GM12864 (cell line): ENCODE data around the gene PROKR1.

Experiments used
- DNase-seq: peaks from one replicate; pipeline ENCODE4 v3.0.0-alpha.2; 2011; ENCODE audit warnings: low read depth
- H3K4me3 ChIP-seq: 2 replicates; pipeline ENCODE4 v1.5.1; 2011; ENCODE audit warnings: mild to moderate bottlenecking, low read depth, low read length, control low read depth
- TF ChIP-seq, protein P1 (sequence below): IDR thresholded peaks from 2 replicates; pipeline ENCODE4 v1.5.1; 2011; ENCODE audit warnings: low read depth, mild to moderate bottlenecking, moderate library complexity, low read length, control low read depth, inconsistent platforms; ENCODE audit errors: missing control alignments

PROKR1 gene

DNA sequence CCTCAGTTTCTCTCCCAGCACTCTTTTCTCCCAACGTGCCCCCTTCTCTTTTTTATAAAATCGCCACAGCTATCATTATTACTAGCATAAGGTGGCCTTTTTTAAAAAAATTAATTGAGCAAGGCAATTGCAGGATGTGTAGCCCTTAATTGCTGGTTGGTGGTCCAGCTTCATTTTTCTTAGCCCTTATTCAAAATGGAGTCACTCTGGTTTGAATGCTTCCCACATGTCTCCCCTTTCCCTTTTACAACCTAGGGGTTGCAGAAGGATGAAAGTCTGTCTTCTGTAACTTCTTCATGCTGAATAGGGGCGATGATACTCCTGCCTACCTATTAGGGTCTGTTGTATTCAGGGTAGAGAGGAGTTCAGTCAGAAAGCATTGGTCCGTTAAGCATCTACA lies 36.6 kb upstream of the PROKR1 start:
- TF ChIP-seq, protein P1, sequence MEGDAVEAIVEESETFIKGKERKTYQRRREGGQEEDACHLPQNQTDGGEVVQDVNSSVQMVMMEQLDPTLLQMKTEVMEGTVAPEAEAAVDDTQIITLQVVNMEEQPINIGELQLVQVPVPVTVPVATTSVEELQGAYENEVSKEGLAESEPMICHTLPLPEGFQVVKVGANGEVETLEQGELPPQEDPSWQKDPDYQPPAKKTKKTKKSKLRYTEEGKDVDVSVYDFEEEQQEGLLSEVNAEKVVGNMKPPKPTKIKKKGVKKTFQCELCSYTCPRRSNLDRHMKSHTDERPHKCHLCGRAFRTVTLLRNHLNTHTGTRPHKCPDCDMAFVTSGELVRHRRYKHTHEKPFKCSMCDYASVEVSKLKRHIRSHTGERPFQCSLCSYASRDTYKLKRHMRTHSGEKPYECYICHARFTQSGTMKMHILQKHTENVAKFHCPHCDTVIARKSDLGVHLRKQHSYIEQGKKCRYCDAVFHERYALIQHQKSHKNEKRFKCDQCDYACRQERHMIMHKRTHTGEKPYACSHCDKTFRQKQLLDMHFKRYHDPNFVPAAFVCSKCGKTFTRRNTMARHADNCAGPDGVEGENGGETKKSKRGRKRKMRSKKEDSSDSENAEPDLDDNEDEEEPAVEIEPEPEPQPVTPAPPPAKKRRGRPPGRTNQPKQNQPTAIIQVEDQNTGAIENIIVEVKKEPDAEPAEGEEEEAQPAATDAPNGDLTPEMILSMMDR: no peak
- H3K4me3 ChIP-seq: no peak overlapping the region
- DNase-seq: no peak

DNA sequence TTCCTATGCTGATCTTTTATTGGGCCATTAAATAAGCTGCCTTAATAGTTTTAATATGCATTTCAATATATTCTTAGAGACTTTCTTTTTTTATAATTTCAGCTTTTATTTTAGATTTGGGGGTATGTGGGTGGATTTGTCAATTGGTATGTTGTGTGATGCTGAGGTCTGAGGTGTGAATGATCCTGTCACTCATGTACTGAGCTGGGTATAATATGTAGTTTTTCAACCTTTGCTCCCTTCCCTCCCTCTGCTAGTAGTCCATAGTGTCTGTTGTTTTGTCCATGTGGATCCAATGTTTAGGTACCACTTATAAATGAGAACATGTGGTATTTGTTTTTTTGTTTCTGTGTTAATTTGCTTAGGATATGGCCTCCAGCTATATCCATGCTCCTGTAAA lies 35.5 kb upstream of the PROKR1 start:
- DNase-seq: no peak
- TF ChIP-seq, protein P1: no peak
- no peak overlapping the region for H3K4me3 ChIP-seq

DNA sequence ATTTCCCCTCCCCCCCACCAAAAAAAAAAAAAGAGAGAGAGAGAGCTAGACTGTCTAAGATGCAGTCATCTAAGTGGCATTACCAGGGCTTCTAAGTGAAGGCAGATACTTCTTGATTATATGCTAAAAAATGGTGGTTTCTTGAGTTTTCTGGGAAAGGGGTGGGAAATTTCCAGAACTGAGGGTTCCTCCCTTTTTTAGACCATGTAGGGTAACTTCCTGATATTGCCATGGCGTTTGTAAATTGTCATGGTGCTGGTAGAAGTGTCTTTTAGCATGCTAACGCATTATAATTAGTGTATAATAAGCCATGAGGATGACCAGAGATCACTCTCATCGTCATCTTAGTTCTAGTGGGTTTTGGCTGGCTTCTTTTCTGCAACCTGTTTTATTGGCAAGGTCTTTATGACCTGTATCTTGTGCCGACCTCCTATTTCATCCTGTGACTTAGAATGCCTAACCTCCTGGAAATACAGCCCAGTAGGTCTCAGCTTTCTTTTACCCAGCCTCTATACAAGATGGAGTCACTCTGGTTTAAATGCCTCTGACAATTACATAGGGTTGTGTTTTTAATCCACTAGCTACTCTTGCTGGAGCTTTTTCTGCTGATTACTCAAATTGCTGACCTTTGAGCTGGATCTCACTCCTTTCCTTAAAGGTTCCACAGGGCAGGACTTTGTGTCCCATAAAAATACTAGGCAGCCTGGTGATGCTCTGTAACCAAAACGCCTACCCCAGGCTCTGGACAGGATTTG lies 30.4 kb upstream of the PROKR1 start:
- DNase-seq: no peak
- TF ChIP-seq, protein P1: no peak
- no peak overlapping the region for H3K4me3 ChIP-seq

DNA sequence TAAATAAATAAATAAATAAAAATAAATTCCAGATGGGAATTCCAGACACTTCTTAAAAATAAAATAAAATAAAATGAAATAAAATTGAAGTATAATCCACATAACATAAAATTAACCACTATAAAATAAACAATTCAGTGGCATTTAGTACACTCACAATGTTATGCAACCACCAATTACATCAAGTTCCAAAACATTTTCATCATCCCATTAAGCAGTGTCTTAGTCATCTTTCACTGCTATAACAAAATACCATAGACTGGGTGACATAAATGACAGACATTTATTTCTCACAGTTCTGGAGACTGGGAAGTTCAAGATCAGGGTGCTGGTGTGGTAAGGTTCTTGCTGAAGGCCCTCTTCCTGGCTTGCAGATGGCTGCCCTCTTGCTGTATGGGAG lies 22.6 kb upstream of the PROKR1 start:
- TF ChIP-seq, protein P1: no peak
- H3K4me3 ChIP-seq: no peak overlapping the region
- no peak for DNase-seq

DNA sequence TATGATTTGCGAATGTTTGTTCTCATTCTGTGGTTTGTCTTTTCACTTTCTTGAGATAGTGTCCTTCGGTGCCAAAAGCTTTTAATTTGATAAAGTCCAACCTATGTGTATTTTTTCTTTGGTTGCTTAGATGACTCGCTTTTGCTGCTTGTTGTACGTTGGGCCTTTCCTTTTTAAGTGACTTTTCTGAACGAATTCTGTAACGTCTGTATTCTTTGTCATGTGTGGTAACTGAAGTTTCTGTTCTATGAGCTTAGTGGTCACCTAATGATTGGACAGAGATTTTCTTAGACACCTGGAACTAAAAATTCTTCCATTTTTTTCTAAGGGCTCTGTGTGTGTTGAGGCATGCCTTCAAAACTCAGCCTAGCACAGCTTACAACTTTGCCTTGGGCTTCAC lies 19.6 kb upstream of the PROKR1 start:
- H3K4me3 ChIP-seq: no peak overlapping the region
- TF ChIP-seq, protein P1: no peak
- DNase-seq: no peak

DNA sequence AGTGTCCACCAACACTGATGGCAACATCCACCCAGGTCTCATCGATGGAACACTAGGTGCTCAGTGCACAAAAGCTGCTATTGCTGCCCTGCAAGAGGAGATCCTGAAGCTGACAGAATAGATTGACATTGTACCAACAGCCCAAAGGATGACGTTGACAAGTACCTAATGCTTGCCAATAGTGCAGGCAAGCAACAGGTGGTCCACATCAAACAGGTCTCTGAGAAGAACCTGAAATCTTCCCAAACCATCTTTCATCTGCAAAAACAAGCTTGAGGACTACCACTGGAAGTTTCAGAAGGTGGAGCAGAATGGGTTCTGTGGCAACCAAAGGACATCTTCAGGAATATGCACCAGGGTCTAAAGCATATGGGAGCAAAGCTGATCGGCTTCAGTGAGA lies 15.8 kb upstream of the PROKR1 start:
- H3K4me3 ChIP-seq: no peak overlapping the region
- no peak for DNase-seq
- TF ChIP-seq, protein P1: no peak

DNA sequence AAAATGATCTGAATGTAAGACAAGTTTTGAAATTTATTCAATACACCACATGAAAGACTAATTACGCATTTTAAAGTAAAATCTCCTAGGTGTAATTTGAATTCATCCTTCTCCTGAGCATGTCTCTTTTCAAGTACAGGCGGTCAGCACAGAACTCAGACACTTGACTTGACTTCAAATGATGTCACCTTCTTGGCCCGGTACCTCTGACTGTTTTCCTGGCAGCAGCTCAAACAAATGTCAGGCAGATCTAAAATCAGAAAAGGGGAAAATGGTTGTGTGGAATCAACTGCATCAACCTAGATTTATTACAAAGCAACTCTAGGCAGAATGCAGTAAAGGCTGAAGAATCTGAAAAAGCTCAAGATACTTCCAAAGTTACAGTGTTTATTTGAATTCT lies 11.4 kb upstream of the PROKR1 start:
- no peak for DNase-seq
- TF ChIP-seq, protein P1: no peak
- H3K4me3 ChIP-seq: no peak overlapping the region
